Right lobe of liver (tissue), 6 donors: ENCODE results near the gene LRBA. TPM values are rescaled to one million over a fixed set of nuclear protein-coding genes. Genes with fewer than 3 reads are reported as not detected.

Experiments
- ATAC-seq, 4 donors: fragments of 200-7000 bp; cut with Tn5 transposase; one replicate each; pipeline ENCODE4 v1.9.1; 2020; ENCODE audit warnings: mild to moderate bottlenecking in 4 of 4, moderate library complexity in 4 of 4
- DNase-seq, 3 donors: peaks; one replicate each; pipeline ENCODE4 v3.0.0-alpha.2; 2020
- H3K27ac ChIP-seq, 3 donors: fragments of 200-600 bp; one replicate each; pipeline ENCODE4 v1.8.0; 2022
- H3K27me3 ChIP-seq, 2 donors: fragments of 200-600 bp; one replicate each; pipeline ENCODE4 v1.8.0; 2022
- H3K36me3 ChIP-seq, 4 donors: fragments of 200-600 bp; sonication (generic) in 1 of 4; one replicate each; pipeline versions ENCODE4 v1.5.1 to v1.8.0; 2017 to 2022; ENCODE audit warnings: control low read depth in 1 of 4
- H3K4me1 ChIP-seq, 4 donors: fragments of 200-600 bp; sonication (generic) in 1 of 4; one replicate each; pipeline versions ENCODE4 v1.5.1 to v1.8.0; 2017 to 2022; ENCODE audit warnings: control low read depth in 1 of 4
- H3K4me3 ChIP-seq, 3 donors: fragments of 200-600 bp; one replicate each; pipeline ENCODE4 v1.8.0; 2022
- H3K9me3 ChIP-seq, 4 donors: fragments of 200-600 bp; sonication (generic) in 1 of 4; one replicate each; pipeline versions ENCODE4 v1.5.1 to v1.8.0; 2017 to 2022; ENCODE audit warnings: control low read depth in 1 of 4
- POLR2A ChIP-seq: fragments of 450-650 bp; IDR thresholded peaks from one replicate; pipeline ENCODE4 v1.6.1; 2017; ENCODE audit warnings: antibody characterized with exemption, mild to moderate bottlenecking
- WGBS: methylation state at CpG from one replicate; pipeline ENCODE4 v1.1.6; 2018; ENCODE audit warnings: low coverage, low lambda C conversion rate; ENCODE audit not compliant: insufficient coverage; ENCODE audit errors: missing lambda C conversion rate; 5-methylcytosine and 5-hydroxymethylcytosine counted together
- intact Hi-C, 2 donors: fragments of 100-400 bp; cut with DNase I; formaldehyde crosslinking; loops; one replicate each; pipeline versions ENCODE4 v1.11.2 to v1.14.1; 2022
- total RNA-seq, 6 experiments: library from RNA; depleted of rRNA in 2 of 6; stranded (reverse); fragments of >200 nt in 2 of 6; fragmentation: NEBNext Ultra II Directional in 3 of 6; extraction: Animal tissue kit (Norgen Biotek cat#: 25700) in 3 of 6; gene quantifications; one replicate each; pipeline versions ENCODE4 v1.1.0 to v1.2.4, GENCODE V29; 2016 to 2023
- TF ChIP-seq, protein P1 (sequence below), 4 donors: fragments of 200-600 bp in 3 of 4; fragments of 450-650 bp in 1 of 4; IDR thresholded peaks; one replicate each; pipeline versions ENCODE4 v1.5.1 to v1.8.0; 2016 to 2022; ENCODE audit warnings: antibody characterized with exemption in 4 of 4, mild to moderate bottlenecking in 2 of 4
- donor health status: DM: no; HTN: yes; CAD: no.
- donor health status: DM: no; HTN: no; CAD: no.
- donor health status: DM: no; HTN: no; CAD: no.
- donor health status: DM: no; HTN: yes; CAD: no.
- donor health status: DM: no; HTN: yes; CAD: no.

LRBA gene
- total RNA-seq, 6 experiments from 2014 or later = 18.9 to 48.1 (median 24.5) TPM

DNA sequence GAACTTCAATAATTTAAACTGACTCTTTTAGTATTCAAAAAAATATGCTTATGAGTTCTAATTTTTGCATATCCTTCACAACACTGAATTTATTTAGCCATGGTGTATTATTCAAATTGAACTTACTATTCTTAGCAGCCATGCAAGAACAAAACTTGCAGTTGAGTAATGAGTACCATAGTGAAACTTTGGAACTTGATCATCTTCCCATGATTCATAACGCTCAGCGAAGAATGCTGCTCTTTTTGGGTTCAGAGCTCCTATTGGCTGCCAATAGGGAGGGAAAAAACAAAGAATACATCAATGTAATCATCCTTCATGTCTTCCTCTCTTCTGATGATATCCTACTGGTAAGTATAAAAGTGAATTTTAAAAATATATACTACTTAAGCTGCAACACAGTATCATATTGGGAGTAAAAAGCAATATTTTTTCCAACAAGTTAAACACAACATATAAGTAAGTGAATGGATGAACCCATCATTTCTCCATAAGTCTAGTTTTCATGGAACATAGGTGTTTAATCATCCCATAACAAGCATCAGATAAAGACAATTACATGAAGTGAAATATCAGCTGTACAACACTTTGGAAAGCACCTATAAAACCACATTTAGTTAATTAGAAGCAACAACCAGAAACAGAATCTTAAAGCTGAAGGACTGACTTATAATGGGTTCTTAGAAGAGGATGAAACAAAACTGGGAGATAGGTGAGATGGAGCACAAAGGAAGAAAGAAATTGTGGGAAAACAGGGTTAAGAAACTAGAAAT lies 578.3 kb downstream of the LRBA start:
- Histone ChIP-seq H3K4me1 (no peaks in the 10 kb centered on the region), H3K36me3 (no peaks in the 10 kb centered on the region), H3K27ac (no peak overlapping the region), H3K27me3 (no peaks in the 10 kb centered on the region), H3K4me3 (no peak overlapping the region), H3K9me3 (no peaks in the 10 kb centered on the region)
- TF ChIP-seq POLR2A = no peak
- TF ChIP-seq, protein P1, sequence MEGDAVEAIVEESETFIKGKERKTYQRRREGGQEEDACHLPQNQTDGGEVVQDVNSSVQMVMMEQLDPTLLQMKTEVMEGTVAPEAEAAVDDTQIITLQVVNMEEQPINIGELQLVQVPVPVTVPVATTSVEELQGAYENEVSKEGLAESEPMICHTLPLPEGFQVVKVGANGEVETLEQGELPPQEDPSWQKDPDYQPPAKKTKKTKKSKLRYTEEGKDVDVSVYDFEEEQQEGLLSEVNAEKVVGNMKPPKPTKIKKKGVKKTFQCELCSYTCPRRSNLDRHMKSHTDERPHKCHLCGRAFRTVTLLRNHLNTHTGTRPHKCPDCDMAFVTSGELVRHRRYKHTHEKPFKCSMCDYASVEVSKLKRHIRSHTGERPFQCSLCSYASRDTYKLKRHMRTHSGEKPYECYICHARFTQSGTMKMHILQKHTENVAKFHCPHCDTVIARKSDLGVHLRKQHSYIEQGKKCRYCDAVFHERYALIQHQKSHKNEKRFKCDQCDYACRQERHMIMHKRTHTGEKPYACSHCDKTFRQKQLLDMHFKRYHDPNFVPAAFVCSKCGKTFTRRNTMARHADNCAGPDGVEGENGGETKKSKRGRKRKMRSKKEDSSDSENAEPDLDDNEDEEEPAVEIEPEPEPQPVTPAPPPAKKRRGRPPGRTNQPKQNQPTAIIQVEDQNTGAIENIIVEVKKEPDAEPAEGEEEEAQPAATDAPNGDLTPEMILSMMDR (IDR thresholded peaks at IDR 0.05) = no peak
- ATAC-seq (no peak), DNase-seq (no peak)
- 90% methylated on average over 2 of the region's 2 CpGs for WGBS
- intact Hi-C loops = no loop called here

DNA sequence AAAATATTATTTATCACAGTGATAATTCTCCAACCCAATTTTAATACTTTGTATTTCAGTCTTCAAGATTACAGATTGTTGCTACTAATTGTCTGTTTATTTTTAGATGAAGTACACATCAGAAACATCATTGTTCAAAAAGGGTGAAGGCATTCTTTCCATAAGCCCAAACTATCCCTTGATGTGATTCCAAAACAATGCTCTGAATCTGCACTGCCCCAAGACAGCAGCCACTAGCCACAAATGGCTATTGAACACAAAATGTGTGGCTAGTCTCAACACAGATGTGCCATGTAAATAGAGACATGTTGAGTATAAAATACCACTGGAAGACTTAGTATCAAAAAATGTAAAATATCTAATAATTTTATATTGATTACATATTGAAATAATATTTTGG lies 583.9 kb downstream of the LRBA start:
- intact Hi-C loops = no loop called here
- H3K4me1 ChIP-seq = no peaks in the 10 kb centered on the region
- H3K9me3 ChIP-seq = no peaks in the 10 kb centered on the region
- no peak overlapping the region for H3K27ac ChIP-seq
- no peaks in the 10 kb centered on the region for H3K27me3 ChIP-seq
- no peak overlapping the region for H3K4me3 ChIP-seq
- no peak for ATAC-seq
- no peak for DNase-seq
- no peaks in the 10 kb centered on the region for H3K36me3 ChIP-seq
- TF ChIP-seq, protein P1 (IDR thresholded peaks at IDR 0.05) = no peak
- no peak for TF ChIP-seq POLR2A

DNA sequence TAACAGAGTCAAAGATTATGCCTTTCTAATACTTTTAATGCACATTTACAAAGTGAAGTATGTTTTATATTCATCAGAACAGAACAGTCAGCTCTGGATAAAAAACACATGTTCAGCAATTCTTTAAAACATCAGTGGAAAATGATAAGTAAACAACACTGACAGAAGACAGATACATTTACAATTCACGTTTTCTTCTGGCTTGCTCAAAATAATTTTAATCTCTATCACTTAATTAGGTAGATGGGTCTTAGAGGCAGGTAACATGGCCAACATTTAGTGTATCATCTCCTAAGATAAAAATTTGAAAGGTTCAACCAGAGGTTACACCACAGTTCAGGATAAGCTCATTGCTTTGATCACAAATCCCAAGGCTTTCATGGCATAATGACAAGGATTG lies 589.9 kb downstream of the LRBA start:
- H3K36me3 ChIP-seq = no peaks in the 10 kb centered on the region
- no peak overlapping the region for H3K27ac ChIP-seq
- no peaks in the 10 kb centered on the region for H3K9me3 ChIP-seq
- intact Hi-C loops = no loop called here
- H3K4me3 ChIP-seq = no peak overlapping the region
- 67% methylated on average over 1 of the region's 1 CpG for WGBS
- no peaks in the 10 kb centered on the region for H3K27me3 ChIP-seq
- TF ChIP-seq POLR2A = no peak
- H3K4me1 ChIP-seq = no peaks in the 10 kb centered on the region
- ATAC-seq (no peak), DNase-seq (no peak)

DNA sequence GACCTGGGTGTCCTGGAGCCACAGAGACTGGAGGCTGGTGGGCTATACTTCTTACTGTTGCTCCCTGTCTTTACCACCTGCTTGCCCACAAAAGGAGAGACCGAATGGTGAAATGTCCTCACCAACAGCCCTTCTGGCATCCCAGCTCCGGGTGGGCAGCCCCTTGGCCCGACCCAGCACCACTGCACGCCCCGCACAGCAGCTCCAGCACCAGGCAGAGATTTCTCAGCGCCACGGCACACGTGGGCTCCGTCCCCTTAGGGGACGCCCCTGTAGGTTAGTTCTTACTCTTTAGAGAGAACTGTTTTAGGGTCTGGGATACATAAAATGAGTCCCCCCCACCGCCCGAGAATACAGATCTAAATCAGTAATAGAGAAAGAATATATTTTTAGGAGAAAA lies 591.6 kb downstream of the LRBA start:
- H3K9me3 ChIP-seq = no peaks in the 10 kb centered on the region
- WGBS = 92% methylated on average over 6 of the region's 12 CpGs
- ATAC-seq = no peak
- H3K27ac ChIP-seq = no peak overlapping the region
- DNase-seq = no peak
- no peaks in the 10 kb centered on the region for H3K36me3 ChIP-seq
- TF ChIP-seq POLR2A = no peak
- TF ChIP-seq, protein P1 (IDR thresholded peaks at IDR 0.05) = no peak
- H3K4me3 ChIP-seq = no peak overlapping the region
- intact Hi-C loops = no loop called here
- H3K4me1 ChIP-seq = no peaks in the 10 kb centered on the region
- H3K27me3 ChIP-seq = no peaks in the 10 kb centered on the region

DNA sequence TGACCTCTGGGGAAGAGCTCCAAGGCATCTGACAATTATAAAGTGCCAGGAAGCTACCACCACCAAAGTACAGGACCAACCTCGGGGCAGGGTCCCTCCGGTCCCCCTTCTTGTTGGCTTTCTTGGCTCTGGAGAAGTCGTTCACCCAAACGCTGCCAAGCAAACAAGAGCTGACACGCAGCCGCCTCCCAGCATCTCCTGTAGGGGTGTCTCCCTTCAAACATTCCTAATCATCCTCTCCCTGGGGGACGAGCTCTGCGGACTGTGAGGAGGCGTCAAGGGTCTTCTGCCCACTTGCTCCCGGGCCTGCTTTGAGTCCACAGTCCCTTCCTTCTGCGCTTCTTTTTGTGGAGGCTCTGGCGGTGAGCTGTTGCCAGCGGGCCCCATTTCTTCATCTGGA lies 592.0 kb downstream of the LRBA start:
- no peaks in the 10 kb centered on the region for H3K27me3 ChIP-seq
- ATAC-seq = no peak

More for the DNA sequence above, 592.0 kb downstream of the LRBA start:
- Histone ChIP-seq H3K27ac (no peak overlapping the region), H3K9me3 (no peaks in the 10 kb centered on the region), H3K4me3 (no peak overlapping the region), H3K4me1 (no peaks in the 10 kb centered on the region), H3K36me3 (no peaks in the 10 kb centered on the region)
- WGBS = 60% methylated on average over 3 of the region's 13 CpGs
- no peak for DNase-seq
- intact Hi-C loops = no loop called here
- TF ChIP-seq, protein P1 (IDR thresholded peaks at IDR 0.05) = no peak
- TF ChIP-seq POLR2A = no peak
